Activated T-helper 1 cell treated with anti-CD3 and anti-CD28 coated beads, Interleukin-12 subunit alpha, Interleukin-12 subunit beta, Interleukin-2, Interleukin-4 antibody, amounts not matched to agents 30 ng/mL and 10 ng/mL and 1 ng/mL, durations not matched to agents 14 hours and 24 hours and 36 hours (primary cell): Measurements from ENCODE around the gene XRCC3. TPM values are rescaled to one million over a fixed set of nuclear protein-coding genes. Genes with fewer than 3 reads are reported as not detected.

Experiments
- DNase-seq: peaks from one replicate; pipeline ENCODE4 v3.0.0; 2021; ENCODE audit warnings: low spot score
- H3K27ac Mint-ChIP-seq: one replicate; pipeline ENCODE4 v1.8.0; 2021; ENCODE audit warnings: mild to moderate bottlenecking, mixed read lengths
- H3K27me3 Mint-ChIP-seq: one replicate; pipeline ENCODE4 v1.8.0; 2022; ENCODE audit warnings: mild to moderate bottlenecking, moderate library complexity, mixed read lengths; ENCODE audit not compliant: insufficient read depth
- H3K36me3 Mint-ChIP-seq: one replicate; pipeline ENCODE4 v1.8.0; 2021; ENCODE audit warnings: low read depth, mixed read lengths
- H3K4me1 Mint-ChIP-seq: one replicate; pipeline ENCODE4 v1.8.0; 2021; ENCODE audit warnings: low read depth, mixed read lengths
- H3K4me3 Mint-ChIP-seq: one replicate; pipeline ENCODE4 v1.8.0; 2021; ENCODE audit warnings: mild to moderate bottlenecking, moderate library complexity, mixed read lengths
- H3K9me3 Mint-ChIP-seq: one replicate; pipeline ENCODE4 v1.8.0; 2021; ENCODE audit warnings: mixed read lengths
- intact Hi-C: fragments of 100-400 bp; cut with micrococcal nuclease; formaldehyde crosslinking; loops from one replicate; pipeline ENCODE4 v1.15.1; 2024
- total RNA-seq: library from RNA; stranded (reverse); gene quantifications from 2 replicates; pipeline ENCODE4 v1.2.3, GENCODE V29; 2022

The XRCC3 gene
- total RNA-seq, 1 donor from 2014 or later = 69.5 TPM

- Mint-ChIP-seq H3K27me3 (no peaks in the 10 kb centered on the region), H3K9me3 (no peaks in the 10 kb centered on the region)
Measured at GRCh38 chr14:103735815-103736545, 20.7 kb upstream of the XRCC3 start.

GRCh38 chr14:103735439-103735814, 20.2 kb upstream of the XRCC3 start:
- H3K27me3 Mint-ChIP-seq = no peaks in the 10 kb centered on the region
- H3K9me3 Mint-ChIP-seq = no peaks in the 10 kb centered on the region
- intact Hi-C loops = no loop called here
- no peak overlapping the region for H3K27ac Mint-ChIP-seq
- no peak overlapping the region for H3K4me3 Mint-ChIP-seq
- peaks cover 2% of the 10 kb centered on the region for H3K36me3 Mint-ChIP-seq
- DNase-seq = no peak
- H3K4me1 Mint-ChIP-seq = no peaks in the 10 kb centered on the region

More at GRCh38 chr14:103735815-103736545, 20.7 kb upstream of the XRCC3 start:
- H3K4me3 Mint-ChIP-seq = no peak overlapping the region
- no peaks in the 10 kb centered on the region for H3K4me1 Mint-ChIP-seq
- no peak overlapping the region for H3K27ac Mint-ChIP-seq
- H3K36me3 Mint-ChIP-seq = peaks cover 2% of the 10 kb centered on the region
- intact Hi-C loops = no loop called here
- no peak for DNase-seq

- Mint-ChIP-seq H3K27ac (no peak overlapping the region), H3K27me3 (no peaks in the 10 kb centered on the region), H3K9me3 (no peaks in the 10 kb centered on the region), H3K4me1 (no peaks in the 10 kb centered on the region), H3K4me3 (no peak overlapping the region), H3K36me3 (peaks cover 2% of the 10 kb centered on the region)
- no peak for DNase-seq
- intact Hi-C loops = no loop called here
Measured at GRCh38 chr14:103735022-103735421, 19.8 kb upstream of the XRCC3 start.

GRCh38 chr14:103734081-103734888, 19.0 kb upstream of the XRCC3 start:
- Mint-ChIP-seq H3K27me3 (no peaks in the 10 kb centered on the region), H3K4me3 (no peak overlapping the region), H3K27ac (no peak overlapping the region), H3K9me3 (no peaks in the 10 kb centered on the region), H3K36me3 (peaks cover 3% of the 10 kb centered on the region), H3K4me1 (no peaks in the 10 kb centered on the region)
- intact Hi-C loops = no loop called here
- DNase-seq = no peak

GRCh38 chr14:103733651-103734050, 18.4 kb upstream of the XRCC3 start:
- DNase-seq = no peak
- Mint-ChIP-seq H3K4me3 (no peak overlapping the region), H3K4me1 (no peaks in the 10 kb centered on the region), H3K27ac (no peak overlapping the region), H3K9me3 (no peaks in the 10 kb centered on the region), H3K27me3 (no peaks in the 10 kb centered on the region), H3K36me3 (peaks cover 7% of the 10 kb centered on the region)
- intact Hi-C loops = no loop called here

- intact Hi-C loops = no loop called here
- no peaks in the 10 kb centered on the region for H3K9me3 Mint-ChIP-seq
- no peaks in the 10 kb centered on the region for H3K4me1 Mint-ChIP-seq
- DNase-seq = no peak
- H3K27me3 Mint-ChIP-seq = no peaks in the 10 kb centered on the region
- H3K4me3 Mint-ChIP-seq = no peak overlapping the region
- H3K36me3 Mint-ChIP-seq = peaks cover 7% of the 10 kb centered on the region
- no peak overlapping the region for H3K27ac Mint-ChIP-seq
Measured at GRCh38 chr14:103732868-103733620, 17.8 kb upstream of the XRCC3 start.

GRCh38 chr14:103731916-103732867, 16.9 kb upstream of the XRCC3 start:
- H3K27me3 Mint-ChIP-seq = no peaks in the 10 kb centered on the region
- H3K4me3 Mint-ChIP-seq = no peak overlapping the region
- H3K9me3 Mint-ChIP-seq = no peaks in the 10 kb centered on the region
- intact Hi-C loops = no loop called here
- H3K36me3 Mint-ChIP-seq = peaks cover 7% of the 10 kb centered on the region
- H3K27ac Mint-ChIP-seq = no peak overlapping the region
- no peaks in the 10 kb centered on the region for H3K4me1 Mint-ChIP-seq
- no peak for DNase-seq

GRCh38 chr14:103731481-103731880, 16.2 kb upstream of the XRCC3 start:
- Mint-ChIP-seq H3K4me3 (no peak overlapping the region), H3K27ac (no peak overlapping the region), H3K27me3 (no peaks in the 10 kb centered on the region), H3K4me1 (no peaks in the 10 kb centered on the region), H3K36me3 (peaks cover 7% of the 10 kb centered on the region), H3K9me3 (no peaks in the 10 kb centered on the region)
- intact Hi-C loops = no loop called here
- no peak for DNase-seq

GRCh38 chr14:103730490-103731035, 15.3 kb upstream of the XRCC3 start:
- Mint-ChIP-seq H3K4me3 (no peak overlapping the region), H3K27ac (no peak overlapping the region), H3K36me3 (peaks cover 7% of the 10 kb centered on the region), H3K9me3 (no peaks in the 10 kb centered on the region), H3K4me1 (no peaks in the 10 kb centered on the region), H3K27me3 (no peaks in the 10 kb centered on the region)
- intact Hi-C loops = no loop called here
- no peak for DNase-seq

- Mint-ChIP-seq H3K4me1 (no peaks in the 10 kb centered on the region), H3K9me3 (no peaks in the 10 kb centered on the region), H3K36me3 (peaks cover 7% of the 10 kb centered on the region), H3K27ac (no peak overlapping the region), H3K27me3 (no peaks in the 10 kb centered on the region), H3K4me3 (no peak overlapping the region)
- no peak for DNase-seq
- intact Hi-C loops = no loop called here
Measured at GRCh38 chr14:103729496-103730448, 14.5 kb upstream of the XRCC3 start.

GRCh38 chr14:103728721-103729120, 13.5 kb upstream of the XRCC3 start:
- no peak for DNase-seq
- Mint-ChIP-seq H3K36me3 (peaks cover 5% of the 10 kb centered on the region), H3K9me3 (no peaks in the 10 kb centered on the region), H3K4me1 (no peaks in the 10 kb centered on the region), H3K27ac (no peak overlapping the region), H3K4me3 (no peak overlapping the region), H3K27me3 (no peaks in the 10 kb centered on the region)
- intact Hi-C loops = no loop called here
